Left lobe of liver (tissue), 2 donors: ENCODE data around the gene MAN2A2. TPM values are rescaled to one million over a fixed set of nuclear protein-coding genes. Genes with fewer than 3 reads are reported as not detected.
A peak's percentile ranks its signal among the peaks of the same experiment; 100 is the strongest.
"Not testable (repeated sequence)": the region's sequence is repeated elsewhere in the genome, so short reads cannot be mapped to it uniquely, and the experiment has no call there.

Experiments
- ATAC-seq: fragments of 200-7000 bp; cut with Tn5 transposase; one replicate; pipeline ENCODE4 v1.9.1; 2020; ENCODE audit warnings: mild to moderate bottlenecking, moderate library complexity
- DNase-seq: peaks from one replicate; pipeline ENCODE4 v3.0.0-alpha.2; 2020; ENCODE audit warnings: low spot score
- total RNA-seq: library from RNA; stranded (reverse); gene quantifications from one replicate; pipeline ENCODE4 v1.2.1, GENCODE V29; 2021
- donor health status: DM: no; HTN: no; CAD: no; lungs with moderate emphysema.
- donor health status: DM: no; HTN: yes; CAD: no.

The MAN2A2 gene
- total RNA-seq, 1 donor from 2014 or later = 96.9 TPM

DNA sequence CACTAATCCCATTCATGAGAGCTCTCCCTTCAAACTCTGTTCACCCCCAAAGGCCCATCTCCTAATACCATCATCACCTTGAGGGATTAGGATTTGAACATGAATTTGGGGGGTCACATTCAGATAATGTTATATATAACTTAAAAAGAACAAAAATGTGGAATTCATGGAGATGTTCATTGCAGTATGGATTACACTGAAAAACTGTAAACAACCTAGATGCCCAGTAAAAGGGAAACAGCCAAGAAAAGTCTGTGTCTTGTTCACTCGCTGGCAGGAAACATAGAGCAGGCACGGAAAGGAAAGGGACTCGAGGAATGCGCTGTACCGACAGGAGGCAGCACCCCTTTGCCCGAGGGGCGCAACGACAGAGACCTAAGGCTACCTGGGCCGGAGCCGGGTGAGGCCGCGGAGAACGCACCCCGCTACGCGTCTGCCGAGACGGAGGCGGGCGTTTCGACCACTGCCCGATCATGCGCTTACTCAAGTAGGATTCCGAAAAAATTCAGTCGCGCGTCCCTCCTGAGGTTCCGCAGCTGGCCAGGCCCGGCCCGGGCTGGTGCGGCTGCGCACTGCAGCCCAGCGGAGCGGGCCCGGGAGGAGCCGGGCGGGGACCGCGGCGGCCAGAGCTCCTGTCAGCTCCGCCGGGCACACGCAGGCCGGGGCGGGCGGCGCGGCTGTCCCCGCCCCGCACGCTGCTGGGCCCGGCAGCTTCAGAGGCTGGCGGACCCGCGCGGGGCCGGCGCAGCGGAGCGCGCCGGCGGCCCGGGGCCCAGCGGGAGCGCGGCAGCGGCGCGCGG, 862 bp upstream of the MAN2A2 start:
- DNase-seq (peak; percentile 84), ATAC-seq (peak; percentile 85)

DNA sequence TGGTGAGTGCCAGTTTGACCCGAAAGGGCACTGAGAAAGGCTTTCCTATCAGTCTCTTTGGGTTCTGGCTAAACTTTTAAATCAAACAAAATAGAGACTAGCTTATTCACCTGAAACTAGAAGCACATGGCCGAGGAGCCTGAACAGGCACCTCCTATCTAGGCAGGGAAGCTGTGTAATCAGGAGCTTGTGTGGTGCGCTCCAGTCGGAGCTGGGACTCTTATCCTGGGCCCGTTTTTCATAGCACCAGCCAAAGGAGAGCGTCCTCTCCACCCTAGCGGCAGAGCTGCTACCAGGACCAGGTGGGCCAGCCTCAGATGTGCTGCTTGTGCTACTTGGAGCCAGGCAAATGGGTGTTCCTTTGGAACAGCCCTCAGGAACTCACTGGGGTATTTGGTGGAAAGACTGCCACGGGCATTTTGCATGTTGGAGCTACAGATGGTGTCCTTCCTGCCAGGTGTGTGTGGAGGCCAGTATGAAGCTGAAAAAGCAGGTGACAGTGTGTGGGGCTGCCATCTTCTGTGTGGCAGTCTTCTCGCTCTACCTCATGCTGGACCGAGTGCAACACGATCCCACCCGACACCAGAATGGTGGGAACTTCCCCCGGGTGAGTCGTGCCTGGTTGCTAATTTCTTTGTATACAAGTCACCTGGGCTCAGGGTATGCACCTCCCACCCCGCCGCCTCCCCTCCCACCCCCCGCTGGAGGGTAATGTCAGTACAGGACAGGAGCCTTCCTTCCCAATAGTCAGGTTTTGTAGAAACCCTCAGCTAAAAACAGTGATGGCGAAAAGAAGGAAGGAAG, 833 bp downstream of the MAN2A2 start:
- DNase-seq = no peak
- ATAC-seq = peak; percentile 34

DNA sequence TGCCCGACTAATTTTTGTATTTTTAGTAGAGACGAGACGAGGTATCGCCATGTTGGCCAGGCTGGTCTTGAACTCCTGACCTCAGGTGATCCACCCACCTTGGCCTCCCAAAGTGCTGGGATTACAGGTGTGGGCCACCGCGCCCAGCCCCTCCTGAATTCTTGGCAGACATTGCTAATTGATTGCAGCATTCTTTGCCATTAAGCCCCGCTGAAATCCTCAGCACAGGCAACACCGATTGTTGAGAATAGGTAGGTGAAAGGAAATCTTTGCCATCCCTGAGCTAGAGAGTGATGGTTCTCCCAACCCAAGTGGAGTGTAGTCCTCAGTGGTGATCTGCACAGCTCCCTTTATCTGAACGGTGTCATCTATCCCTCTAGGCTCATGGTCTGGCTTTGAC, 1.6 kb downstream of the MAN2A2 start:
- no peak for ATAC-seq
- no peak for DNase-seq

DNA sequence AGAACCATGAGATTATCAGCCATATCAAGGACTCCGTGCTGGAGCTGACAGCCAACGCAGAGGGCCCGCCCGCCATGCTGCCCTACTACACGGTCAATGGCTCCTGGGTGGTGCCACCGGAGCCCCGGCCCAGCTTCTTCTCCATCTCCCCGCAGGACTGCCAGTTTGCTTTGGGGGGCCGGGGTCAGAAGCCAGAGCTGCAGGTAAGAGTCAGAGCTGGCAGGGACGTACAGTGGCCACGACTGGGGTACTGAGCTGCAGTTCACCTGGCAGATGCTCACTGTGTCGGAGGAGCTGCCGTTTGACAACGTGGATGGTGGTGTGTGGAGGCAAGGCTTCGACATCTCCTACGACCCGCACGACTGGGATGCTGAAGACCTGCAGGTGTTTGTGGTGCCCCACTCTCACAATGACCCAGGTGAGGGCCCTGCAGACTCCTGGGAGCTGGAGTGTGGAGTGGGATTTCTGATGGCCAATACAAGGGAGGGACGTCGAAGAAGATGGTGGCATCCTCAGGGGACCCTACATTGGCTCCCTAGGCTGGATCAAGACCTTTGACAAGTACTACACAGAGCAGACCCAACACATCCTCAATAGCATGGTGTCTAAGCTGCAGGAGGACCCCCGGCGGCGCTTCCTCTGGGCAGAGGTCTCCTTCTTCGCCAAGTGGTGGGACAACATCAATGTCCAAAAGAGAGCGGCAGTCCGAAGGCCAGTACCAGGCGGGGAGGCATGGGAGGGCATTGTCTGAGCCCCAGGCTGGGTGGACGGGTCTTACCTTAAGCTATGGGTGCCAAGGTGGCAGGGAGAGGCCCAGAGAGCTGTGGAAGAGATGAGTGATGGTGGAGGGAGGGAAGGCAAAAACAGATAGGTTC, 2.4 kb downstream of the MAN2A2 start:
- DNase-seq = no peak
- ATAC-seq = no peak

DNA sequence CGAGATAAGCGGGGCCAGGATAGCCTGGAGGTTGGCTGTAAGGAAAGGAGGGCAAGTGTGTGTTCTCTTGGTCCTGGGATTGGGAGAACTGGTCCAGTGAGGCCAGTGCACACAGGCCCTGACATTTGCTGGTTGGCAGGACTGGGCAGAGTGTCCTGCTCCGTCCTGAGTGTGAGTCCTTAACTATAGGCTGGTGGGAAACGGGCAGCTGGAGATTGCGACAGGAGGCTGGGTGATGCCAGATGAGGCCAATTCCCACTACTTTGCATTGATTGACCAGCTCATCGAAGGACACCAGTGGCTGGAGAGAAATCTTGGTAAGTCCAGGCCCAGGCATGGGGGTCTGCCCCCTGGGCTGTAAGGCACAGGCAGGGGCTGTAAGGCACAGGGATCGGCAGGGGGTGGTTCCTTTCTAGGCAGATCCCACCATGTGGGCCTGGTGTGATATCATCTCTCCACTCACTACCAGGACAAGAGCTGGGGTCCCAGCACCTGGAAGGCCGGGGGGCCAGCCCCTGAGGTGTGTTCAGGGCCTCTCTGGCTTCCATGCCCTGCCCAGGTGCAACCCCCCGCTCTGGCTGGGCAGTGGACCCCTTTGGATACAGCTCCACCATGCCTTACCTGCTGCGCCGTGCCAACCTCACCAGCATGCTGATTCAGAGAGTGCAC, 3.2 kb downstream of the MAN2A2 start:
- no peak for DNase-seq
- ATAC-seq = no peak

DNA sequence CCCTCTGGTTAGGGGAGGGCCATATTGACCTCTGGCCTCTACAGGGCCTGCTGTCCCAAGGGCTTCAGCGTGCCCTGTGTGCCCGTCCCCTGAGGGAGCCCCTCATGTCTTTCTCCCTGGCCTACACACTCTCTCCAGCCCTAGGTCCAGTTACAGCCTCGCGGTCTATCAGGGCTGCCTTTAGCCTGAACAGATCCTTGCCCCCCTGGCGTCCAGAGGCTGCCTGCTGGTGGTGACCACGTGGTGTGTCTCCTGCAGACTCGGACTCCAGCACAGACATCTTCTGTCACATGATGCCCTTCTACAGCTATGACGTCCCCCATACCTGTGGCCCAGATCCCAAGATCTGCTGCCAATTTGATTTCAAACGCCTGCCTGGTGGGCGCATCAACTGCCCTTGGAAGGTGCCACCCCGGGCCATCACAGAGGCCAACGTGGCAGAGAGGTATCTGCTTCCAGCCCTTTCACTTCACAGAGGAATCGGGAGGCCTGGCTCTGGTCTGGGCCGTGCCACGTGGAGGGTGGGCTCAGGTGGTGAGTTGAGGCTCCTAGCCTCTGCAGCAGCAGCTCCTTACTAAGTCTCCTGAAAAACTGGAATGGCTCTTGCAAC, 4.1 kb downstream of the MAN2A2 start:
- ATAC-seq (no peak), DNase-seq (no peak)

DNA sequence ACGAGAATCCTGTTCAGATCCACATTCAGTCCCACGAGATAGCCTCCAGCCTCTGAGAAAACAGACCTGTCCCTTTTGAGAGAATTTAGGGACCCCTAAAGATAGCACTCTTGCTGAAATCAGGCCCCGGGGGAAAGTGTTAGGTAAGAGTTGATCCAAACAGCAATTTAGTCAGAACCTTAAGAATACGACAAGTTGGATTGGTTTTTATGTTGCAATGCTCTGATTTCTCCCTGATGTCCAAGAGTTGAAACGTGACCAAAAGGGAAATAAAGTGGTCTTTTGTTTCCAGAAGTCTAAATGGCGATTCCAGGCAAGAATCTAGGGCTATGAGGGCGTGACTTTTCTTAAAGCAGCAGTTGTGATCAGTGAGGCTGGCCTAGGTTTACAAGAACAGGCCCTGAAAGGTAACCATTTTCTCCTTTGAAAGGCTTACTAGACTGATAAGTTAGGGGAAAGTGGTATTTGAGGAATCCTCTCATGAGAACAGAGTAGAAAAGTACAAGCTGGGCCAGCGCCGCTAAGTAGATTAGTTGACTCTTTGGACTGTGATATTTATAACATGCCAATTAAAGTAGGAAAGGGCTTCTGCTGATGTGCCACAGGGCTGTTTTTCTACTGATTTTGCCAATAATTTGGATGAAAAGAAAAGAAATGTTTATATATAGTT, 4.9 kb downstream of the MAN2A2 start:
- DNase-seq (no peak), ATAC-seq (no peak)

DNA sequence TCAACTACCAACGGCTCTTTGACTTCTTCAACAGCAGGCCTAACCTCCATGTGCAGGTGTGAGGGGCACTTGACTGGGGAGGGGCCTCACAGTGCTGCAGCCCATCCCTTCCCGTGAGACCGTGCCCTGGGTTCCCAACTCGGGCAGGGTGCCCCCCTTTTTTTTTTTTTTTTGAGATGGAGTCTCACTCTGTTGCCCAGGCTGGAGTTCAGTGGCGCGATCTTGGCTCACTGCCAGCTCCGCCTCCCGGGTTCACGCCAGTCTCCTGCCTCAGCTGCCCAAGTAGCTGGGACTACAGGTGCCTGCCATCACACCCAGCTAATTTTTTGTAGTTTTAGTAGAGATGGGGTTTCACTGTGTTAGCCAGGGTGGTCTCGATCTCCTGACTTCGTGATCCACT, 6.3 kb downstream of the MAN2A2 start:
- ATAC-seq, DNase-seq: not testable (repeated sequence)

DNA sequence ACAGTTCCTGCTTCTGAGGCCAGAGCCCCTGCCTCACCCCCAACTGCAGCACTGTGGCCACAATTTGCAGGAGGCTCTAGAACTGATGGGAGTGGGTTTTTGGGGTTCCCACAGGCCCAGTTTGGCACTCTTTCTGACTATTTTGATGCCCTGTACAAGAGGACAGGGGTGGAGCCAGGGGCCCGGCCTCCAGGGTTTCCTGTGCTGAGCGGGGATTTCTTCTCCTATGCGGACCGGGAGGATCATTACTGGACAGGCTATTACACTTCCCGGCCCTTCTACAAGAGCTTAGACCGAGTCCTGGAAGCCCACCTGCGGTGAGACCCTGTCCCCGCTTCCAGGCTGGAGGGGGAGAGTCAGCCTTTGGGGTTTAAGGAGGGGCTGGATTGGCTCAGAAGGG, 6.9 kb downstream of the MAN2A2 start:
- ATAC-seq (no peak), DNase-seq (no peak)

DNA sequence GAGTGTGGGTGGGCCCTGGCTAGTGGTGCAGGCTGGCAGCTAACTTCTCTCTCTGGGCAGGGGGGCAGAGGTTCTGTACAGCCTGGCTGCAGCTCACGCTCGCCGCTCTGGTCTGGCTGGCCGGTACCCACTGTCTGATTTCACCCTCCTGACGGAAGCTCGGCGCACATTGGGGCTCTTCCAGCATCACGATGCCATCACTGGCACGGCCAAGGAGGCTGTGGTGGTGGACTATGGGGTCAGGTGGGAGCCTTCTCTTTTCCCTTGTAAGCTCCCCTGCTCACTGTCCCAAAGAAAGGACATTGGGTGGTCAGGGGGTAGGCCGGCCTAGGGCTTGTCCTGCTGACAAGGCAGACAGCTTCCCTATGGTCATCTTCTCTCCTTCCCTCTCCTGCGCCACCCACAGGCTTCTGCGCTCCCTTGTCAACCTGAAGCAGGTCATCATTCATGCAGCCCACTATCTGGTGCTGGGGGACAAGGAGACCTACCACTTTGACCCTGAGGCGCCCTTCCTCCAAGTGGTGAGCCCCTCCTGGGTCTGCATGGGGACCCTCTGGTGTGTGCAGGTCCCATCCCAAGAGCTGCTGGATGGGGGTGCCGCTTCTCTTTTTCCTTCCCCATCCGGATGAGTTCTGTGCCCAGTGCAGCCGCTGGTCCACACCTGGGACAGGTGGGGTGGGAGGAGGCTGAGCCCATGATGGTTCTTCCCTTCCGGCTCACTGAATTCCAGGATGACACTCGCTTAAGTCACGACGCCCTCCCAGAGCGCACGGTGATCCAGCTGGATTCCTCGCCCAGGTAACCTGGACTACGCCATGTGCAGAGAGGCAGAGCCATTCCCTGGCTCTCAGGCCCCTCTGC, 7.6 kb downstream of the MAN2A2 start:
- ATAC-seq (no peak), DNase-seq (no peak)

DNA sequence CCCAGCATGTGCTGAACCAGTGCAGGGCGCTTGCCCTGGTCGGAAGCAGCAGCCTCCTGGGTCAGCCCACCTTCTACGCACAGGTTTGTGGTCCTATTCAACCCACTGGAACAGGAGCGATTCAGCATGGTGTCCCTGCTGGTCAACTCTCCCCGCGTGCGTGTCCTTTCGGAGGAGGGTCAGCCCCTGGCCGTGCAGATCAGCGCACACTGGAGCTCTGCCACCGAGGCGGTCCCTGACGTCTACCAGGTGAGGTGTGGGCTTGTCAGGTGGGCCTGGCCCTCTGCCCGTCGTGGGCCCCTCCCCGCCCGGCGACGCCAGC, 8.2 kb downstream of the MAN2A2 start:
- DNase-seq (no peak), ATAC-seq (no peak)

DNA sequence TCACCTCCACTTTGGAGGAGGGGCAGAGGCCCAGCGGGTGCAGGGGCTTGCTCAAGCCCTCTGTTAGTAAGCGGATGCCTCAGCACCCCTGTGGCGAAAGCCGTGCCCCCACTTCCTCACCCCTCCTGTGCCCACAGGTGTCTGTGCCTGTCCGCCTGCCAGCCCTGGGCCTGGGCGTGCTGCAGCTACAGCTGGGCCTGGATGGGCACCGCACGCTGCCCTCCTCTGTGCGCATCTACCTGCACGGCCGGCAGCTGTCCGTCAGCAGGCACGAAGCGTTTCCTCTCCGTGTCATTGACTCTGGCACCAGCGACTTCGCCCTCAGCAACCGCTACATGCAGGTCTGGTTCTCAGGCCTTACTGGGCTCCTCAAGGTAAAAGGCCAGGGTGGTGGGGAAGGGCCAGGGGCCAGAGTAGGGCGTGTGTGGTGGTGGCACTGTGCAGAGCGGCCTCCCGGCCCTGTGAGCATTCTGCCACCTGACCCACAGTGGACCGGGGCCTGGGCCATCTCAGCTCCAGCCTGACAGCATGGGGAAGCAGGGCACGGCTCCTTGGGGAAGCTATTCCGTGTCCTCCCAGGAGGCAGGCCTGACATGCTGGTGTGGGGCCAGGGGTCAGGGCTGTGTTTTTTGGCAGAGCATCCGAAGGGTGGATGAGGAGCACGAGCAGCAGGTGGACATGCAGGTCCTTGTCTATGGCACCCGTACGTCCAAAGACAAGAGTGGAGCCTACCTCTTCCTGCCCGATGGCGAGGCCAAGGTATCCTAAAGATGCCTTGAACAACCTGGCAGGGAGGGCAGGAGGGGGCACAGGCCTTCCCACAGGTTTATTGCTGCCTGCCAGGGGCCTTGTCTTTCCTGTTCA, 9.0 kb downstream of the MAN2A2 start:
- no peak for ATAC-seq
- DNase-seq = no peak

DNA sequence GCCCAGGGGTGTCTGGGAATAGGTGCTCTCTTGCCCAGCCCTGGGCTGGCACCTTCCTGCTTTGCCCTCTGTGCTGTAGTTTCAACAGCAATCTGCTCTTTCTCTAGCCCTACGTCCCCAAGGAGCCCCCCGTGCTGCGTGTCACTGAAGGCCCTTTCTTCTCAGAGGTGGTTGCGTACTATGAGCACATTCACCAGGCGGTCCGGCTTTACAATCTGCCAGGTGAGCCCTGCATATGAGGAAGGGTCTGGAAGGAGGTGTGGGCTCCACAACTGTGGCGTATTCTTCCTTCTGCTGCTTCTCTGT, 9.6 kb downstream of the MAN2A2 start:
- DNase-seq (no peak), ATAC-seq (no peak)

DNA sequence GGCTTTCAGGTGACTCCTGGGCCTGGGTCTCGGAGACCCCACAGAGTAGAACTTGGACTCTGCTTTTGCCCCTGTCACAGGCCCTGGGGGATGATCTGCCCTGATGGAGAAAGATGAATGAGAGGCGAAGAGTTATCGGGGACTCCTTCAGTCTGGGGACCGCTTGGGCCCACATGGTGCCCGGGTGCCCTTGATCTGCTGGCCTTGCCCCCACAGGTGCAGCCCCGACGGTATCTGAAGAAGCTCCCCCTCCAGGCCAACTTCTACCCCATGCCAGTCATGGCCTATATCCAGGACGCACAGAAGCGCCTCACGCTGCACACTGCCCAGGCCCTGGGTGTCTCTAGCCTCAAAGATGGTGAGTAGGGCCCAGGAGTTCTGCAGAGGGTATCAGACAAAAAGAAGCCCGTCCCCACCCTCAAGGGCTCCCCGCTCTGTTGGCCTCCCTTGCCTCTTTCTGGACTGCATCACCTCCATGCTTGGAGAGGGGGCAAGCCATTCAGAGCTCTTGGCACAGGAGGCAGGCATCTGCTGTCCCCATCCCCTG, 10.4 kb downstream of the MAN2A2 start:
- DNase-seq = no peak
- ATAC-seq = no peak

DNA sequence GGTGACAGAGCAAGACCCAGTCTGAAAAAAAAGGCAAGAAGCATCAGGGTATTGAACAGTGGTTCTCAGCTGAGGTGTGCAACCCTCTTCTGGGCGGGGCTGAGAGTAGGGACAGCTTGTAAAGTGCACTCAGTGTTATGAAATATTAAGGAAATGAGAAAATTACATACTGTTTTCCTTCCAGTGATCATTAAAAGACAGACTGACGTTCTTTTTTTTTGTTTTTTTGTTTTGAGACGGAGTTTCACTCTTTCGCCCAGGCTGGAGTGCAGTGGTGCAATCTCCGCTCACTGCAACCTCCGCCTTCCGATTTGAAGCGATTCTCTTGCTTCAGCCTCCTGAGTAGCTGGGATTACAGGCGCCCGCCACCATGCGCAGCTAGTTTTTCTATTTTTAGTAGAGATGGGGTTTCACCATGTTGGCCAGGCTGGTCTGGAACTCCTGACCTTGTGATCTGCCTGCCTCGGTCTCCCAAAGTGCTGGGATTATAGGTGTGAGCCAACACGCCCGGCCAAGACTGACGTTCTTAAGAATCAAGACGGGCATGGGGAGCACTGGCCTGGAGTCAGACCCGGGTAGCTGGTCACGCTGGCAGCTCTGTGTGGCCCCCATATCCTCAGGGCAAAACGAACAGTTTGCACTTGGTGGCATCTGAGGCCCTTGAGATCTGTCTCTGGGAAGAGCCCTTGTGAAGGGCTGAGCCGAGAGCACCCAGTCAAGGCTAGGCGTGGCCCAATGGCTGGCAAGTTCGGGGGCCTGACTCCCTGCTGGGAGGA, 11.4 kb downstream of the MAN2A2 start:
- DNase-seq (no peak), ATAC-seq (no peak)

DNA sequence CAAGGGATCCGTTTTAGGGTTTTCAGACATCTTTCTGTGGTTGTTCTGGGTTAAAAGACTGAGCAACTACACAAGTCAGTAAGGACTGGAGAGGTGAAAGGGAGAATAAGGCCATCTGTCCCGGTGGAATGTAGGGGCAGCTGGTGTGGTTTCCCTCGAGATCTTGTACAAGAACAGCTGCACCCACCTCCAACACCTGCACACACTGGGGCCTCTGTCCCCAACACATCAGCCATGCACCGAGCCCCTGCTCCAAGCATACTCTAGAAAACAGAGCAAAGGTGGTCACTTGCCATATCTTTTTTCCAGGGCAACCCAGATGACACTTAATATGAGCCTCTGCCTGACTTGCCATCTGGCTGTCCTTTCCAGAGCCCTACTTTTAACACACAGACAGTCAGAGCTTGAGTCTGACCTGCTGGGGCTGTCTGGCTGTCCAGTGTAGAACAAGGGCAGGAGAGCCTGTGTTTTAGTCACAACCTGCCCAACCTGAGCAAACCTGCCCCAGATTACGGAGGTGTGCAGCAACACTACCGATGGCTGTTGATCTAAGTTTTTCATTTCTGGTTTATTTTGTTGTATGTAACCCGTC, 12.2 kb downstream of the MAN2A2 start:
- ATAC-seq (peak; percentile 39), DNase-seq (no peak)
